ENCODE data around the gene GAN.
"Not testable (repeated sequence)": the region's sequence is repeated elsewhere in the genome, so short reads cannot be mapped to it uniquely, and the experiment has no call there.

Gene GAN

DNA sequence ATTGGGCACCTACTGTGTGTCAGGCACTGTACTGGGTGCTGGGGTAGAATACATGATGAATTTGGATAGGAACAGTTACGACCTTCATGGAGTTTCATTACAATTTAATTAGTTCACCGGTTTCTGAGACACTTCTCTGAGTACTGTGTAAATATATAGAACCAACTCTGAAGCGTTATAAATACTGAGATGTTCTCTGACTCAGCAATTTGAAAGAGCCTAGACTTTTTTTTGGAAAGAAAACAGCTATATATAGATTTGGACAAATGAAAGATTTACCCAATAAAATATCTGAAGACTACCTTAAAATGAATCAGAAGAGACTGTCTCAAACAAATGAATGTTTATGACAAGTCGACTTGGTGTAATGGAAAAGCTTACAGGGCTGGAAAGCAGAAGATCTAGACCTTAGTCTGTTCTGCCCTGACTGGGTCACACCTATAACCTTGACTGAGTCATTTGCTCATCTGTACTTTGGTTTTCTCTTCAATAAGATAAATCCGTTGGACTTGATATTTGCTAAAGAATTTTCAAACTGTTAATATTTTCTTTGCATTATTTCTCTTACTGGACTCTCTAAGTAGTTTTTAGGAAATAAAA, 4.6 kb upstream of the GAN start:
- FAIRE-seq: no peak

- no peak for FAIRE-seq
Observed at GRCh38 chr16:81311762-81312161, 3.0 kb upstream of the GAN start.

DNA sequence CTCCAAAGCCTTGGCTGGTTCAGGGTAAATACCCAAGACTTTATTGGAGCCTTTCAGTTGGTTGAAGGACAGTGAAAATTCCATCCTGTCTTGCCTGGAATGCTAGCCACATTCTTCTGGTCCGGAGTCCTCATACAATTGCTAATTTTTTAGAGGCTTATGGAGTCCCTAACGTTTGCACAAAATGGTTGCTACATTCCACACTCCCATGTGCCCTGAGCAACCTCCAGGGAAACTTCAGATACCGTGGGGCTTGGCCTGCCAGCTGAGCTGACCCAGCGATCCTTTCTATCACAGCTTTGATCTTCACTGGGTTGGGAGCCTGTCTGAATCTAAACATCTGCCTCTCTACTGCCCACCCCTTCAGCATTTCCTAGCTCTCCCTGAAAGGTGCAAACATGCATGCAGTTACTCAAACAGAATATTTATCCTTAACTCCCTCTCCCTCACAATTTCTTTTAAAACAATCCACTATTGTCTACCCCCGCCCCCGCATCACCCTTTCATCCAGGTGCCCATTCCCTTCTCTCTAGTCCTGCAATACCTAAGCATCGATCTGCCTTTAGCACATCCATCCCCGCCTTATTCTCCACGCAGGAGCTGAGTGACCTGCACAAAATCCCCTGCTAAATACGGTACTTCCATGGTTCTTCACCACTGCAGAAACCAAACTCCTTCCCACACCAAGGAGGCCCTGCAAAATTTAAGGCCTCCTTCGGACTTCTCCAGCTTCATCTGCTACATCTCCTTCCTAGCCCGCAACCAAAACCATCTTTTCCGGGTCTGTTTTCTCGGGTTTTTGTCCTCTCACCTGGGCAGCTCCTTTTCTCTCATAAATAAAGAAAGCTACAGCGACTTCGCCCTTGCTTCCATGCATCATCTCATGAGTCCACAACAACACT, 810 bp upstream of the GAN start:
- no peak for FAIRE-seq

- FAIRE-seq: no peak
Observed at GRCh38 chr16:81315271-81316175, 761 bp downstream of the GAN start.

DNA sequence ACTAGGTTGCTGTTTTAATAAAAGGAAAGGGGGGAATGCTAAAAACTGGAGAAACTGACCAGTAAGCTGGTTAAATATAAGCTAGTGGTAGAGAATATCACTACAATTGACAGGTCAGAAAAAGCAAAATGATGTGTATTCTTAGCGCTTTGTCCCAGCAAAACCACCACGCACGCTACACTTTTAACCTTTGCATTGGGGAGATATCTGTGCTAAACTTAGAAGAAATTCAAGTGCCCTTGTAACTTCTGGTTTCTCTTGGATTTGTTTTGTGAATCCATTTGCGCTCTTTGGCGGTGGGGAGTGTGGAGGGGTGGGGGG, 1.4 kb downstream of the GAN start:
- FAIRE-seq: no peak

DNA sequence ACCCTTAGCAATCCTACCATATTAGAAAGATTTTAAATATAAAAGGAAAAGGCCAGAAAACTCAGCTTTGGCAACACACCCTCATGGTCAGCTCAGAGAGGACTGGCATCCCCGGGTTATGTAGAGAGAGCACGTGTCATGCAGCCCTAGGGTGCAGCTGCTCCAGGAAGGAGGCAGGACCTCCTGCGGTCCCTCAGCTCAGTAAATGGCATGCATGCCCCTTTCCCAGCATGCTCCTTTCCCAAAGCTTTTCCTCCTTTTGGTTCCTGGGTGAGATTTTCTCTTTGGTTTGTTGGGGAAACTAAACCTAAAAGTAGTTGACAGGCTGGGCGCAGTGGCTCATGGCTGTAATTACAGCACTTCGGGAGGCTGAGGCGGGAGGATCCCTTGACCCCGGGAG, 3.9 kb downstream of the GAN start:
- no peak for FAIRE-seq

- FAIRE-seq: no peak
Observed at GRCh38 chr16:81319221-81319912, 4.6 kb downstream of the GAN start.

DNA sequence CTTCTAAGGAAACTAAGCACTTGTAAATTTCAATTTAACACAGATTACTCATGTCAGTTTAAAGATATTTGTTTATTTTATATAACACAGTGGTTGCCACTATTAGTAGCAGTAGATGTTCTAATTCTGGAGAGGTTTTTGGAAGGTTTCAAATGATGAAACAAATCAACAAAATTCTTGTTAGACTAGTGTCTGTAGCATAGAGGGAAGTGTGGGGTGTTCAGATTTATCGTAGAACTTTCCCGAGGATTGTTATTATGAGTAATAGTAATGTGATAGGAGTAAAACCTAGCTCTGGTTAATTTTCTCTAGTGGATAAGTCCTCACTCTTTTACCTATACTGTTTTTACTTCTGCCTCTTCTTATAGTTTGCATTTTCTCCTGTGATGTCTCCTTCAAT, 6.3 kb downstream of the GAN start:
- no peak for FAIRE-seq

DNA sequence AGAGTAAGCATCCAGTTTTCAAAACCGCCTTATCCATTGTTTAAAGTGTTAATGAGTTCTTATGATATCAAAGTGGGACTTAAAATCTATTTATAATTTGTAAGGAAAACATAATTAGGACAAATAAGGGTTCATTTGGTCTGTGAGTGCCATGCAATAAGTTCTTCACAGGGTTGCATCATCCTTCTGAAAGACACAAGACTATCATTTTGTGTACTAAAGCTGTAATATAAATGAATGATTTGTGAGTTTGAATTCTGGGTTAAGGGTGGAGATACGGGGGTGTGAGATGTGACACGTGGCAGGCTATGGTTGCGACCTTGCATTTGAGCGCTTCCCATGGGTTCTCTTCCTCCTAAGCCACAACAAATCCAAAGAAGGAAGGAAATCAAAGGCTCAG, 6.8 kb downstream of the GAN start:
- no peak for FAIRE-seq

- FAIRE-seq: no peak
Observed at GRCh38 chr16:81324808-81325207, 10.0 kb downstream of the GAN start.

GRCh38 chr16:81327011-81327410, 12.2 kb downstream of the GAN start:
- no peak for FAIRE-seq

- no peak for FAIRE-seq
Observed at GRCh38 chr16:81327447-81328196, 12.9 kb downstream of the GAN start.

GRCh38 chr16:81329947-81330346, 15.2 kb downstream of the GAN start:
- FAIRE-seq: no peak

GRCh38 chr16:81333356-81333755, 18.6 kb downstream of the GAN start:
- FAIRE-seq: no peak

GRCh38 chr16:81335669-81336068, 20.9 kb downstream of the GAN start:
- no peak for FAIRE-seq

GRCh38 chr16:81337097-81337496, 22.3 kb downstream of the GAN start:
- no peak for FAIRE-seq

- not testable (repeated sequence) for FAIRE-seq
Observed at GRCh38 chr16:81345172-81345571, 30.4 kb downstream of the GAN start.

DNA sequence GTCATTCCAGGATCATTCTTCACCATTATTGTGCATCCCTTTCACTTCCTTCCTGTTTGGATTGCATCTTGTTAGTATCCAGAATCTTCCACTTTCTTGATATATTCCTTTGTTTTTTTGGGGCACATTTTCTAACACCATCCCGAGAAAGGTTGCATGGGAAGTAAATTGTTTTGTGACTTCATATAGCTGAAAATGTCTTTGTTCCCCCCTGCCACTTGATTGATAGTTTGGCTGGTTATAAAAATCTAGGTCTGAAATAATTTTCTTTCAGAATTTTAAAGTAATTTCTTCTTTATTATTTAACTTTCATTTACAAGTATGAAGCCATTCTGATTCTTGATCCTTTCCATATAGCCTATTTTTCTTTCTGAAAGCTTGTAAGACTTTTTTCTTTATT, 32.7 kb downstream of the GAN start:
- no peak for FAIRE-seq

DNA sequence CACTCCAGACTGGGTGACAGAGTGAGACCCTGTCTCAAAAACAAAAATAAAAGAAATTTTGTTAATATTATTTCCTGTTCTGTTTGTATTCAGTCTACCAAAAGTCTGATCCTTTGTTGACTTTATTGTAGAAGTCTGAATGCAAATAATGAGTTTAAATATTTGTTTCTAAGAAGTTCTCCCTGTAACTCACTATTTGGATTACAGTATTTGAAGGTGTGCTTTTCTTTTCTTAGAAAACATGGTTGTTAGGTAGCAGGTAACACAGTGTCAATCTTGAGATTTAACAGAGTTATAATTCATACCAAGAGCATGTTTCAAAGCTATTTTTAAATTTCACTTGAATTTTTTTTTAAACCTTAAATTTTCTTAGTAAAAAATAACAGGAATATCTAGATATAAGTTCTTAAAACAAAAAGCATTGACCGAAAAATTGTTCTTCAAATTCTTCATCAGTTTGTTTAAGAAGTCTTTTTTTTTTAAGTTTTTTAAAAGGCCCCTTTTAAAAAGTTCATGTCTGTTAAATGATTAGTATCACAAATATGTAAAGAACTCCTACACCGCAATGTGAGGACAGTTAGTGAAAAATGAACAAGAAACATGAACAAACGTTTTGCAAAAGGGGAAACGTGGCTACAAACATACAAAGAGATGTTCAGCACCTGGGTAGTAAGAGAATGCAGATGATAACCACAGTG, 35.0 kb downstream of the GAN start:
- peak; percentile 65 for FAIRE-seq

- FAIRE-seq: no peak
Observed at GRCh38 chr16:81350306-81350615, 35.5 kb downstream of the GAN start.

- FAIRE-seq: no peak
Observed at GRCh38 chr16:81353895-81354294, 39.1 kb downstream of the GAN start.
